HG03108 (cell line): ENCODE data around the gene IPO13.

Experiments
- ATAC-seq: cut with Tn5 transposase; IDR thresholded peaks from one replicate; pipeline ENCODE4 v1.9.1; 2021; ENCODE audit warnings: moderate library complexity; ENCODE audit not compliant: unreplicated experiment

IPO13 gene

DNA sequence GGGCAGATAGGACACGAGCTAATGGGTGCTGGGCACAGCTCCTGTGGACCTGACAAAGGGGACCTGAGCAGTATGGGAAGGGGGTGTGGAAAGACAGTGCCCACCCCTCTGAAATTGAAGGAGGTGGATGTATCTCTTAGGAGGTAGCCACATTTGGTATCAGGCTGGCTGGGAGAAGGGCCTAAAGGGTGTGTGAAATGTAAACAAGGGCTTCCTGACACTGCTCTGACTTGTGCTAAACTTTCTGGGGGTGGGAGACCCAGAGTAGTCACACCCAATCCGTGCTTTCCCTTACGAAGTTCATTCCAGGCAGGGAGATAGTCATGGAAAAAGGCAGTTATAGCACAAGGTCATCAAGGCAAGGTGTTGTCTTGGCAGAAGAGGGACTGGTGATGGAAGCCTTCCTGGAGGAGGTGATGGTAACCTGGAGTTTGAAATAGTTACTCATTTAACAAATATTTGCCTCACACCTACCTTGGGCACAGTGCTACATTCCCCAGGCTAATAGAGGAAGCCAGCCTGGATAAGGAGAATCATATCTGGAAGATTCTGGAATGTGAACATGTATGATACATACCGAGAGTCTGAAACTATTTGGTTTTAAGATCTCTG lies 39.3 kb downstream of the IPO13 start:
- ATAC-seq = no peak

GRCh38 chr1:43986712-43987111 lies 40.0 kb downstream of the IPO13 start:
- no peak for ATAC-seq

DNA sequence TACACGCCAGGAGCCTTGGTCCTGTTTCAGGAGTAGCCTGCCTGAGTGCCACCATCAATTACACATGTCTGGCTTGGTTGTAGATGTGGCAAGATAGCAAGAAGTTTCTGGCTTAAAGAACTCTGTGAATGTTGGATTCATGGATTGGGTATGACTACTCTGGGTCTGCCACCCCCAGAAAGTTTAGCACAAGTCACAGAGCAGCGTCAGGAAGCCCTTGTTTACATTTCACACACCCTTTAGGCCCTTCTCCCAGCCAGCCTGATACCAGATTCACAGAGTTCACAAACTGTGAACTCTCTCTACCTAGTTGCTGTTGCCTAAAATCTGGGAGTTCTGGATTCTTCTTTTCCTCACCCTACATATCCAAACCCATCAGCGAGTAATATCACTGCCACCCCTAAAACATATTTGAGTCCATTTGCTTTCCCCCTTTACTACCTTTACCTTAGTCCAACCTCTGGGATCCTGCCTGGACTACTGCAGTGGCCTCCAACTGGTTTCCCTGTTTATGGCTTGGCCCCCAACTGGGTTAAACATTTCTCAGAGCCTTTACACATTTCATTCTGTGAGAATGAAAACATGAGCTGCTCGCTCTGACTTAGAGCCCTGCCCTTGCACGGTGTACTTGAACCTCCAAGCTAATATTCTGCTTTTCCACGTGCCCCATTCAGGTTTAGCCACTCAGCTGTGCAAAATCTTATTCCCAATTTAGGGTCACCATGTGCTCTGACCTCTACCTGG lies 40.6 kb downstream of the IPO13 start:
- ATAC-seq = no peak

GRCh38 chr1:43990271-43991199 lies 43.8 kb downstream of the IPO13 start:
- no peak for ATAC-seq

GRCh38 chr1:43991200-43991475 lies 44.4 kb downstream of the IPO13 start:
- ATAC-seq = no peak

GRCh38 chr1:43991476-43992231 lies 44.9 kb downstream of the IPO13 start, which contains the start of gene CCDC24:
Gene CCDC24, plus strand, starts transcription at chr1:43991599. Its CDS starts 280 bp downstream, at chr1:43991879.
- peak; percentile 49 for ATAC-seq

GRCh38 chr1:43992232-43992995 lies 45.7 kb downstream of the IPO13 start:
- no peak for ATAC-seq

GRCh38 chr1:43993206-43993914 lies 46.6 kb downstream of the IPO13 start:
- no peak for ATAC-seq

DNA sequence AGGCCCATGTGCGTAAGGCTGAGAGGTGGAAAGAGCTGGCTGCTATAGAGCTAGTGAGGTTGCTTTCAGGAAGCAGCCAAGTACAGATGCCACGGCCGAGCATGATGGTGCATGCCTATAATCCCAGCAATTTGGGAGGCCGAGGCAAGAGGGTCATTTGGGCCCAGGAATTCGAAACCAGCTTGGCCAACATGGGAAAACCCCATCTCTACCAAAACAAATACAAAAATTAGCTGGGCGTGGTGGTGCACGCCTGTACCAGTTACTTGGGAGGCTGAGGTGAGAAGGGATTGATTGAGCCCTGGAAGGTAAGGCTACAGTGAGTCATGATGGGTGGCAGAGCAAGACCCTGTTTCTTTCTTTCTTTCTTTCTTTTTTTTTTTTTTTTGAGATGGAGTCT lies 47.3 kb downstream of the IPO13 start:
- no peak for ATAC-seq

DNA sequence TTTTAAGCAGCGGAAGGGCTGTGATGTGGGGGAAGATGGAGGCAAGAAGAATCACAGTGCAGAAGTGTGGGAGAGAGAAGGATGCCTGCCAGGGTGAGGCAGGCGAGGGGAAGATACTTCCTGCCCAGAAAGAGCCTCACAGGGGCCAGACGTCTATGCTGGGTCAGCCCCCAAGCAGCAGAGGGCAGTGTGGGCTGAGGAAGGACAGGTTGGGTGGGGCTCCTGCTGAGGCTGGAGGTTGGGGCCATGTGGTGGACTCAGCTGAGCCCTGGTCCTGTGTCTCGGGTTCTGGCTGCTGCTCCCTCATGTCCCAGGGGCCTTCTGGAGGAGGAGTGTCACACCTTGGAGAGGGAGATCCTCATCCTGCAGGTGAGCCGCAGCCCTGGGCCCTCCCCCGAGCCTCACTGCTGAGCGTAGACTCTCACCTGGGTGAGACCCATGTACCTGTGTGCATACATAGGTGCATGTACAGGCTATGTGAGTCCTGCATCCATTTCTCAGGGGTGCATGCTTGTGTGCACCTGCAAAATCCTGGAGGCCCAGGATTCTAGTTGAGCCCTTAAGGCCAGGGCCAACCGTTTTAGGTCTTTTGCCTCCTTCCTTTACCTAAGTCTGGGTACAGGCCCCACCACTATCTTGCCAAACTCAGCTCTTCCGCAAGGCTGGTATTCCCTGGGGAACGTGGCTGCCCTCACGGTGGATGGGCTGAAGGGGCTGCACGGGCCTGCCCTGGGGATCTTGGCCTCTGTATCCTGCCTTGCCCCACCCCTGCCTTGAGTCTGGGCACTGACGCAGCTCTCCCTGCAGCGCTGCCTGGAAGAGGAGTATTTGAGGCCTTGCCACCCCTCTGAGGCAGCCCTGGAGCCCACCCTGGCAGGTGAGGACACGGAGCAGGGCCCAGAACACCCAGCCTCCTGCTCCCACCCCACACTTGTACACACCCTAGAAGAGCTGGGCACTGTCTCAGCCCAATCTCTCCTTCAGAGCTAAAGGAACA lies 48.3 kb downstream of the IPO13 start:
- ATAC-seq = no peak

DNA sequence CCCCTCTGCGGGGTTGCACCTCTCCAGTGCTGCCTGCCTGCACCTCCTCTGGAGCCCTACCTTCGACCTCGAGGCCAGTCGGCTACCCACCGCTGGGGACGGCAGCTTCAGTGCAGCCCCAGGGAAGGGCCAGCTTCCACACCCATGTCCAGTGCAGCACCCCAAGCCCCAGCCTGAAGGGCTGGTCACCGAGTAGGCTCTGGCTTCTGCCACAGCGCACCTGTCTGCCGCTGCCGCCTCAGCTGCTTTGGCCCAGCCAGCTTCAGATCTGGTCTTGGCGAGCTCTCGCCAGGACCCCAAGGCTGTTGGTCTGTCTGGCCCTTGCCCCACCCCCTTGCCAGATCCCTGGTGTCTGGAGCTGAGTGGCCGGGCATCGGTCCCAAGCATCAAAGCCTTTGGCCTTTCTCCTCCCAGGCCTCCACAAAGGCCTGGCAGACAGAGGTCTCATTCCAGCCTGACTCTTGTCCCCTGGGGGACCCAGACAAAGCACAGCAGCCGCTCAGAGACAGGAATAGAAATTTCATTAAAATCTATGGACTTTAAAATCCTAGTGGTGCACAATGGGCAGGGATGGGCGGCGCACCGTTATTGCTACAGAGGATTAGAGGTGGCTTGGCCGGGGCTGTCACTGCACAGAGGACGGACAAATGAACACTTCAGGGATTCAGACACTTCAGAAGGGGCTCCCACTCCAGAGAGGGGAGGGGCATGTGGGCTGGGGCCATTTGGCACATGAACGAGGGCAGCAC lies 49.4 kb downstream of the IPO13 start:
- ATAC-seq = no peak

- no peak for ATAC-seq
Observed at GRCh38 chr1:43996733-43997115, 50.0 kb downstream of the IPO13 start.

GRCh38 chr1:43997295-43997999 lies 50.7 kb downstream of the IPO13 start:
- ATAC-seq = no peak

- ATAC-seq = no peak
Observed at GRCh38 chr1:43998000-43998378, 51.2 kb downstream of the IPO13 start.

- no peak for ATAC-seq
Observed at GRCh38 chr1:43999455-43999854, 52.7 kb downstream of the IPO13 start.

DNA sequence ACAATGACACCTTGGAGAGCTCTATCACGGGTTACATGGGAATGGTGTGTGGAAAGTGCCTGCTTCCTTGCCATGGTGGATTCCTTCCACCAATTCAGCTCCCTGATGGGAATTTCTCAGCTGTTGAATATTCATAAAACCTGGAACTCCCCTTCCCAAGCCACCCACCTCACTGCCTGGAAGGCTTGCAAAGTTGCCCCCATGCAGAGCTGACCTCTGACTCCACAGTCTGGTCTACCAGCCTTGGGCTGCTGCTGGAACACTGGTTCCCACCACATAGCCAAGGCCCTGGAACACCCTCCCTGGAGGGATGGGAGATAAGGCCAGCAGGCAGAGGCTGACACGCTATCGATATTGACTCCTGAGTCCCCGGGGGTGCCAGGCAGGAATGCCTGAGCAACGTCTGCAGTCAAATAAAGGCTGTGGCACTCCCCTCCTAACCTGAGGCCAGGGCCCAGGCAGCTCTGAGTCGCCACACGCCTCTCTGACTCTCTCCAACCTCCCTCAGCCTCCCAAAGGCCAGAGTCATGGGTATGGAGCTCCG lies 53.4 kb downstream of the IPO13 start:
- no peak for ATAC-seq

DNA sequence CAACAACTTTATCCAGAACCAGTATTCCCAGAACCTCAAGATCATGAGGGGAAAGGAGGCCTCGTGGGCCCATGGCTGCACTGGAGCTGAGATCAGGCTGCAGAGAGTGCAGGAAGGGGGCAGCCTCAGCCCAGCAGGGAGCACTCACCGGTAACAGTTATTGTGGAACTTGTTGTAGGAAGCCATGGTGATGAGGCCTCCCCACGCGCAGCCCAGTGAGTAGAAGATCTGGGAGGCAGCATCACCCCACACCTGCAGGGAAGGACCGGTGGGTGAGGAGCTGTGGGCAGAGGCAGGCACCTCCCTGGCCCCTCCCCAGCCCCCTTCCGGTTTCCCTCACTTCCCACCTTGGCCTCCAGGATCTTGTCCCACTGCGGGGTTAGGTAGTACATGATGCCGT lies 55.4 kb downstream of the IPO13 start:
- ATAC-seq = no peak
